NCI-H2196 (cell line): ENCODE results near the gene GPR78.
"Not testable (repeated sequence)": the region's sequence is repeated elsewhere in the genome, so short reads cannot be mapped to it uniquely, and the experiment has no call there.

Experiments used
- DNase-seq: peaks from one replicate; lab custom pipeline; 2025; ENCODE audit not compliant: unreplicated experiment; lab: John Stamatoyannopoulos, UW

The GPR78 gene

DNA sequence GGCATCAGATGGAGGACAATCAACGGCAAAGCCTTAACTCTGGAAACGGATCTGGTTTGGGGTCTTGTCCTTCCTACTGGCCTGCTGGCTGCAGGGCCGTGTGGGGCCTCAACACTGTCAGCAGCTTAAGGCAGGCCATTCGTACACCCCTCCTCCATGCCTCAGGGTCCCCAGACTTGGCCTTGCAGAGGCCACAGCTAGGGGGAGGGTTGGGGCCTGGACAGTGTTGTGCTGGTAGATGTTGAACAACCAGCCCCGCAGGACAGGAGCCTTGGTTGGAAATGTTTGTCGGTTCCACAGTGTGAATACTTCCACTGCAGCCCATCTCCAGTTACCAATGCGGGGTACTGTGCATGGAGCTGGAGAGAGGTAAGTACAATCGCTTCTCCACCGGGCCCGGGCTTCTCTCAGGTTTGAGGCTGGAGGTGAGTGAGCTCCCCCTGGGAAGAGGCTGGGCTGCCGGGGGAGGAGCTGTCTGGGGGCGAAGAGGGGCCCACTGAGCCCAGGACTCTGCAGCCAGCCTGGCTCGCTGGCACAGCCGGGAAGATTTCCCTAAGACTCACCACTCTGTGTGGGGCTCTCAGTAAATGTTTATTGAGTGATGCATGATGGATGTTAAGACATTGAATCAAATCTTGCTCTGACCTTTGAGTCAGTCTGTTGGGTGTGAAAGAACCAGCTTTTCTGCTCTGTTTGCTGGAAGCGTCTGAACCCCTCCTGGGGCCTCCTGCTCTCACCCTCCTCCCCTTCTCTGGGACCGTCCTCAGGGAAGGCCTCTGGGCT is 19.7 kb upstream of the GPR78 start:
- DNase-seq: no peak

DNA sequence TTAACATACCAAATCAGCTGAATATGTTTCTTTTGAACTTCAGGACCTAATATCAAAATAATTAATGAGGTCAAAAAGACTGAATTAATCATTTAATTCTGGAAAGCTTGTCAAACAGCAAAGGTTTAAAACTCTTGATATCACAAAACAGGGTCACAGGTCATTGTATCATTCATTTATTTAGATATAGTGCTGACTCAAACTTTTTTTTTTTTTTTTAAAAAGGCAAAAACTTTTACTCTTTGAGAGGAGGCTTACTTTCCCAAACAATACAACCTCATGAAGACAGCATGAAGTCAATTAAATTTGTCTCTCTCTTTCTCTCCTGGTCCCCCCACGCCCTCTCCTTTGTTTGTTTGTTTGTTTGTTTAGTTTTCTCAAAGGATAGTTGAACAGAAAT is 15.6 kb upstream of the GPR78 start:
- DNase-seq: no peak

GRCh38 chr4:8568068-8568668 is 12.0 kb upstream of the GPR78 start:
- DNase-seq: no peak

- no peak for DNase-seq
These were observed 10.0 kb upstream of the GPR78 start for GRCh38 chr4:8570201-8570600.

DNA sequence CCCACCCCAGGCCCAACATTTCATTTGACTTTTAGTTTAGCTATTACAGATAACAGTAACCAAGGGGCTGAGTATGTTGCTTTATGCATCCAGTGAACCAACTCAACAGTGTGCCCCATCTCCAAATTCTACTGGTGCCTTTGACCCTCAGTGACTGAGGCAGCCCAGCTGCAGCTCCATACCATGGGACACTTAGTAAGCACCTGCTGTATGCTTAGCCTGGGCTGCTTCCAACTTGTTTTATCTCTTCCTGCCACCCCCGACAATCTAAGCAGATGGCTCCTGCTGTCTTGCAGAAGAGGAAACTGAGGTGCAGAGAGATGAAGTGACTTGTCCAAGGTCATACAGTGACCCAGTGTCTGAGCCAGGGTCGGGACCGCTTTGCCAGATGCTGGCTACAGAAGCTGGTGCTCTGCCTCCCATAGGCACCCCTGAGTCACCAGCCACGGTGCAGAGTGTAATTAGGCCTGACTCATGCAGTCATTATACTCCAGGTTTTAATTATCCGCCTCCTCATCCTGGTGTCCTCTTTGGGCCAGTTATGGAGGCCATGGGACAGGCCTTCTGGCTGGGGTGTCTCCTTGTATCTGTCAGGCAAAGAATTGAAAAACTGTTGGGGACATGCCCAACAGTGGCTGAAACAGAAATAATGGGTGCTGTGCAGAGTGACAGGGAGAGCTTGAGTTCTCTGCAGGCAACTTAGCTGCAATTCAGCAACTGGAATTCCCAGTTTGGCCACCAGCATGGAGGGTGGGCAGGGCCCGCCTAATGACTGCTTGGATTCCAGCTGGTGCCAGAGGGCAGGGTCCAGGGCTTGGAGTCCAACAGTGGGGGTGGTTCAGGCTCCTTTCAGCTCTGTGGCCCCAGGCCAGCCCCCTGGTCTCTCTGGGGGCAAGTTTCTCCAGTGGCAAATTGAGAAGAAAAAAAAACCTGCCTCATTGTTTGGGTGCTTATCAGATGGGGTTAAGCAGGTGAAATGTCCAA is 8.2 kb upstream of the GPR78 start:
- no peak for DNase-seq

DNA sequence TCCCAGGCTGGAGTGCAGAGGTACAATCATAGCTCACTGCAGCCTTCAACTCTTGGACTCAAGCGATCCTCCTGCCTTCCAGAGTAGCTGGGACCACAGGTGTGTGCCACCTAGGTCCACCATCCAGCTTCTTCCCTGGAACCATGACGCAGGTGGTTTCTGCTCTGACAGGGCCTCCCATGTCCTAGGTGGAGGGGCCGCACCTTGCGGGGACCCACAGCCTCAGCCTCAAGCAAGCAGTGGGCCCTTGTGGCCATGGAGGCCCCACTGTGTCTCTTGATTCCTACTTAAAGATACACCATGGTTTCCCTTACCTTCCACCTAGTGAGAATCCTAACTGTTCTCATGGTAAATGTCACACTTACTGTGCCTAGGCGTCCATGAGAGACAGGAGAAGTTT is 6.9 kb upstream of the GPR78 start:
- DNase-seq: no peak

DNA sequence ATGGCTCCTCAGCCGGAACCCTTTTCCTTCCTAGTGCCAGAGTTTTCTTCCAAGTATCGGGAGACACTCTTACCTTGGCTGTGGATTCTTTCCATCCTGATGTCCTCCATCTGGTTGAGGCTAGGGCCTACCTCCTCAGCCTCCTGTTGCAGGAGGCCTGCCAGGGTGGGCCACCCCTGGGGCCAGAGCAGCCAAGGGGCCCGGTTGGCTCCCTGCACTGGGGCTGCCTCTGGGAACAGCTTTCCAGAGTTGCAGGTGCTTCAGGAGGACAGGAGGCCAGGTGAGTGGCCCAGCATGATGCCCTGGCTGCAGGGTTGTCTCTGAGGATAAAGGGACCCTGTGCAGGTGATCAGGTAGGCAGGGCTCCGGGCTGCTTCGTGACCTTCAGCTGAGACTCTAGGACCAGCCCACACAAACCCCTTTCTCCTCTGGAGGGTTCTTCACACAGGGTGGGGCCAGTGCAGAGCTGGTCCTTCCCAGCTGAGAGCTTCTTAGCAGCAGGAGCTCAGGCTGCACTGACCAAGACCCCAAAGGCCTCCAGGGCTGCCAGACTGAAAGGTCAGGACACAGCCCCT is 5.3 kb upstream of the GPR78 start:
- DNase-seq: no peak

- DNase-seq: no peak
These were observed 4.7 kb upstream of the GPR78 start for GRCh38 chr4:8575457-8575856.

DNA sequence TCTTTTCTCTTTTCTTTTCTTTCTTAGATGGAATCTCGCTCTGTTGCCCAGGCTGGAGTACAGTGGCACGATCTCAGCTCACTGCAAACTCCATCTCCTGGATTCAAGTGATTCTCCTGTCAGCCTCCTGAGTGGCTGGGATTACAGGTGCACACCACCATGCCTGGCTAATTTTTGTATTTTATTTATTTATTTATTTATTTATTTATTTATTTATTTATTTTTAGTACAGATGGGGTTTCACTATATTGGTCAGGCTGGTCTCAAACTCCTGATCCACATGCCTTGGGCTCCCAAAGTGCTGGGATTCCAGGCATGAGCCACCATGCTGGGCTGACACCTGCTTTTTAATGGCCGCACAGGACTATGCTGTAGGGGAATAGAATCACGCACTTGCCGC is 3.6 kb upstream of the GPR78 start:
- DNase-seq: not testable (repeated sequence)

- DNase-seq: no peak
These were observed 3.1 kb upstream of the GPR78 start for GRCh38 chr4:8577046-8577445.

DNA sequence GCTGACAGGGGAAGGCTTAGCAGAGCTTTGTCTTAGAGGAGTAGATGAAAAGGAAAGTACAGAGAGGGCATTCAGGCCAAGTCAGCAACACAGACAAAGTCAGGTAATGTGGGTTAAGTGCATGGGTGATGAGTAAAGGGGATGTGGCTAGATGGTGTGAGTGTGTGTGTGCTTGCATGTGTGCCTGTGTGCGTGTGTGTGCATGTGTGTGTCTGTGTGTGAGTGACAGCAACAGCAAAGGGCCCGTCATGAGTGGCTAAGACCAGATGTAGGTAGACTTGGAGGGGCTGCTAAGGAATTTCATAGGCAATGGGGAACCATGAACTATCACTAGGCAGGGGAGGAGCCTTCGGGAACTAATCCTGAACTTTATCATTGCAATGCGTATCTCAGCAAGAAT is 2.2 kb upstream of the GPR78 start:
- DNase-seq: no peak

DNA sequence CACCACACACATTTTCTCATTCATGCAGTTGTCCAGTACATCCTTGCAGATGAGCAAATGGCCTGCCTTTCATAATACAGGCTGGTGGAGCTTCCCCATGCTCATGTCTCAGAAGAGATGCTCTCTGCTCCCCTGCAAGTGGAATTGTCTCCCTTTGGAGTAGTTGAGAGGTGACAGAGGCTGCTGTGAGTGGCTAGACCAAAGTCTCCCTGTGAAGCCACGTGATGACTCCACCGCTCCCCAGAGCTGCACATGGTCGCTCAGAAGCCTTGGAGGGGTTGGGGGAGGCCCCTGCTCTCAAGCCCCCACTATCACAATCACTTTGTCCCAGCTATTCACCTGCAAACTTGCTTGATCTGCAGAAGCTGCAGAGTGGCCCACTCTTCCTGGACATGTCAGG is 1.5 kb upstream of the GPR78 start:
- no peak for DNase-seq

GRCh38 chr4:8579526-8580320 is 469 bp upstream of the GPR78 start:
- DNase-seq: no peak

DNA sequence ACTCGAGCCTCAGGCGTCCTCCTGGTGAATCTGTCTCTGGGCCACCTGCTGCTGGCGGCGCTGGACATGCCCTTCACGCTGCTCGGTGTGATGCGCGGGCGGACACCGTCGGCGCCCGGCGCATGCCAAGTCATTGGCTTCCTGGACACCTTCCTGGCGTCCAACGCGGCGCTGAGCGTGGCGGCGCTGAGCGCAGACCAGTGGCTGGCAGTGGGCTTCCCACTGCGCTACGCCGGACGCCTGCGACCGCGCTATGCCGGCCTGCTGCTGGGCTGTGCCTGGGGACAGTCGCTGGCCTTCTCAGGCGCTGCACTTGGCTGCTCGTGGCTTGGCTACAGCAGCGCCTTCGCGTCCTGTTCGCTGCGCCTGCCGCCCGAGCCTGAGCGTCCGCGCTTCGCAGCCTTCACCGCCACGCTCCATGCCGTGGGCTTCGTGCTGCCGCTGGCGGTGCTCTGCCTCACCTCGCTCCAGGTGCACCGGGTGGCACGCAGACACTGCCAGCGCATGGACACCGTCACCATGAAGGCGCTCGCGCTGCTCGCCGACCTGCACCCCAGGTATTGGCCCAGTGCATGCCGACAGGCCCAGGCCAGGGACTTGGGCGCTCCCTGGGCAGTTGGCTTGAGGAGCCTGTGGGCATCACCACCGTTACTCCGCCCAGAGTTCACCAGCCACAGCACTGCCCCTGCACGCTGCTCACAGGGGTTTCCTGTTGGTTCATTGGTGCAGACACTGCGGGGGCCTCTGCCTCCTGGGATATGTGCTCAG is 1.1 kb downstream of the GPR78 start:
- no peak for DNase-seq

GRCh38 chr4:8582016-8582415 is 1.8 kb downstream of the GPR78 start:
- DNase-seq: no peak

GRCh38 chr4:8582436-8582835 is 2.2 kb downstream of the GPR78 start:
- DNase-seq: no peak

DNA sequence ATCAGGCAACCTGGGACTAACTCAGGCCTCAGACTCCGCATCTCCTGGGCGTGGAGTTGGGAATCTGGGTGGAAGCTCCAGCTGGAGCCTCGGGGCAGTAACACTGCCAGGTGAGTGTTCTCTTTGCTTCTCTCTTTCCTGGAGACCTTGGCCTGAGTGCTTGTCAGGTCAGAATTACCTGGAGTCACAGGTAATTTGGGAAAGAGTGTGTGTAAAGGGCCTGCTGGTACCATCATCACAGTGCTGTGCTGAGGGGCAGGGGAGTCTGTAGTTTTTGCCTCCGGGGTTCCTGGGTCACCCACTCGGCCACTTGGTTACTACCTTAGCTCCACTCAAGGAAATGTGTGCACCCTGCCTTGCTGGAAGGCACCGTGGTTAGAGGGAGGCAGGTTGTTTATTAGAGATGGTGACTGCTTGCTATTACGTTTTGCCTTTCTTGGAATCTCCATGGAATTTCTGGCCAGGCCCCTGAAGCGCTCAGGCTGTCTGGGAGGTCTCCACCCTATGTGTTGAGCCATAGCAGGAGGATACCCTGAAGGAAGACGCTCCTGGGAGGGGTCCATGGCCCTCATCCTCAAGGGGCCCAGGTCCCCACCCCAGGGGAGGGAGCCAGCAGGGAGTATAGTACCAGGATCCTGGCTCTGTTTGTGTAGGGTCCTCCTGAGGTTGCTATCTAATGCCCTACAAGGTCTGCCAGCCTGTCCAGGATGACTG is 2.9 kb downstream of the GPR78 start:
- no peak for DNase-seq

- no peak for DNase-seq
These were observed 3.4 kb downstream of the GPR78 start for GRCh38 chr4:8583655-8584025.

GRCh38 chr4:8585186-8585585 is 5.0 kb downstream of the GPR78 start:
- no peak for DNase-seq
